ENCODE measurements around the gene CLC.
"Not testable (repeated sequence)": the region's sequence is repeated elsewhere in the genome, so short reads cannot be mapped to it uniquely, and the experiment has no call there.

Gene CLC

GRCh38 chr19:39708594-39708993 lies 29.2 kb downstream of the CLC start:
- Histone ChIP-seq H3K27me3 (ENCODE audit: control insufficient read depth in 5 of 5, insufficient read depth in 4 of 5, low read length in 5 of 5) (no peaks in the 10 kb centered on the region), H3K9me3 (ENCODE audit: control insufficient read depth in 5 of 5, low read length in 5 of 5) (no peaks in the 10 kb centered on the region), H3K36me3 (ENCODE audit: control insufficient read depth in 5 of 5, insufficient read depth in 5 of 5, low read length in 5 of 5) (no peaks in the 10 kb centered on the region), H3K4me3 (ENCODE audit: low read depth in 1 of 5, low read length in 5 of 5) (no peak overlapping the region), H3K27ac (ENCODE audit: low read depth, low read length) (no peak overlapping the region), H3K9ac (ENCODE audit: low read length in 5 of 5) (no peak overlapping the region), H3K4me1 (ENCODE audit: control insufficient read depth in 5 of 5, insufficient read depth in 5 of 5, low read length in 5 of 5) (no peaks in the 10 kb centered on the region)

- H3K4me1 ChIP-seq (ENCODE audit: control insufficient read depth in 5 of 5, insufficient read depth in 5 of 5, low read length in 5 of 5), result no peaks in the 10 kb centered on the region
- H3K36me3 ChIP-seq (ENCODE audit: control insufficient read depth in 5 of 5, insufficient read depth in 5 of 5, low read length in 5 of 5), result no peaks in the 10 kb centered on the region
- no peak overlapping the region for H3K27ac ChIP-seq (ENCODE audit: low read depth, low read length)
- H3K9ac ChIP-seq (ENCODE audit: low read length in 5 of 5), result no peak overlapping the region
- H3K4me3 ChIP-seq (ENCODE audit: low read depth in 1 of 5, low read length in 5 of 5), result no peak overlapping the region
- no peaks in the 10 kb centered on the region for H3K9me3 ChIP-seq (ENCODE audit: control insufficient read depth in 5 of 5, low read length in 5 of 5)
- H3K27me3 ChIP-seq (ENCODE audit: control insufficient read depth in 5 of 5, insufficient read depth in 4 of 5, low read length in 5 of 5), result no peaks in the 10 kb centered on the region
These were observed 32.1 kb downstream of the CLC start for GRCh38 chr19:39705578-39706188.

GRCh38 chr19:39704181-39705044 lies 33.4 kb downstream of the CLC start, which contains the start of gene LGALS14:
LGALS14 (plus strand) TSS chr19:39704481; CDS start chr19:39704529, 48 bp downstream.
- H3K9me3 ChIP-seq (ENCODE audit: control insufficient read depth in 5 of 5, low read length in 5 of 5), result no peaks in the 10 kb centered on the region
- no peak within 1 kb of the TSS for H3K9ac ChIP-seq (ENCODE audit: low read length in 5 of 5)
- no peaks in the 10 kb centered on the region for H3K4me1 ChIP-seq (ENCODE audit: control insufficient read depth in 5 of 5, insufficient read depth in 5 of 5, low read length in 5 of 5)
- no peaks in the 10 kb centered on the region for H3K36me3 ChIP-seq (ENCODE audit: control insufficient read depth in 5 of 5, insufficient read depth in 5 of 5, low read length in 5 of 5)
- H3K27me3 ChIP-seq (ENCODE audit: control insufficient read depth in 5 of 5, insufficient read depth in 4 of 5, low read length in 5 of 5), result no peaks in the 10 kb centered on the region
- H3K27ac ChIP-seq (ENCODE audit: low read depth, low read length), result no peak within 1 kb of the TSS
- H3K4me3 ChIP-seq (ENCODE audit: low read depth in 1 of 5, low read length in 5 of 5), result no peak within 1 kb of the TSS

- no peaks in the 10 kb centered on the region for H3K36me3 ChIP-seq (ENCODE audit: control insufficient read depth in 5 of 5, insufficient read depth in 5 of 5, low read length in 5 of 5)
- H3K4me1 ChIP-seq (ENCODE audit: control insufficient read depth in 5 of 5, insufficient read depth in 5 of 5, low read length in 5 of 5), result no peaks in the 10 kb centered on the region
- H3K27me3 ChIP-seq (ENCODE audit: control insufficient read depth in 5 of 5, insufficient read depth in 4 of 5, low read length in 5 of 5), result peaks cover 0 to 2% (median 2%) of the 10 kb centered on the region in 5 donors
- no peak overlapping the region for H3K9ac ChIP-seq (ENCODE audit: low read length in 5 of 5)
- no peaks in the 10 kb centered on the region for H3K9me3 ChIP-seq (ENCODE audit: control insufficient read depth in 5 of 5, low read length in 5 of 5)
- H3K27ac ChIP-seq (ENCODE audit: low read depth, low read length), result no peak overlapping the region
- H3K4me3 ChIP-seq (ENCODE audit: low read depth in 1 of 5, low read length in 5 of 5), result no peak overlapping the region
These were observed 36.5 kb downstream of the CLC start for GRCh38 chr19:39701291-39701690.

- Histone ChIP-seq H3K4me1 (ENCODE audit: control insufficient read depth in 5 of 5, insufficient read depth in 5 of 5, low read length in 5 of 5) (no peaks in the 10 kb centered on the region), H3K27ac (ENCODE audit: low read depth, low read length) (no peak overlapping the region), H3K36me3 (ENCODE audit: control insufficient read depth in 5 of 5, insufficient read depth in 5 of 5, low read length in 5 of 5) (no peaks in the 10 kb centered on the region), H3K27me3 (ENCODE audit: control insufficient read depth in 5 of 5, insufficient read depth in 4 of 5, low read length in 5 of 5) (peaks cover 0 to 2% (median 2%) of the 10 kb centered on the region in 5 donors), H3K4me3 (ENCODE audit: low read depth in 1 of 5, low read length in 5 of 5) (no peak overlapping the region), H3K9me3 (ENCODE audit: control insufficient read depth in 5 of 5, low read length in 5 of 5) (no peaks in the 10 kb centered on the region), H3K9ac (ENCODE audit: low read length in 5 of 5) (no peak overlapping the region)
These were observed 39.3 kb downstream of the CLC start for GRCh38 chr19:39698535-39698934.

GRCh38 chr19:39696387-39696786 lies 41.4 kb downstream of the CLC start:
- Histone ChIP-seq H3K4me3 (ENCODE audit: low read depth in 1 of 5, low read length in 5 of 5) (no peak overlapping the region), H3K36me3 (ENCODE audit: control insufficient read depth in 5 of 5, insufficient read depth in 5 of 5, low read length in 5 of 5) (no peaks in the 10 kb centered on the region), H3K27me3 (ENCODE audit: control insufficient read depth in 5 of 5, insufficient read depth in 4 of 5, low read length in 5 of 5) (peaks cover 0 to 2% (median 2%) of the 10 kb centered on the region in 5 donors), H3K9ac (ENCODE audit: low read length in 5 of 5) (no peak overlapping the region), H3K9me3 (ENCODE audit: control insufficient read depth in 5 of 5, low read length in 5 of 5) (no peaks in the 10 kb centered on the region), H3K4me1 (ENCODE audit: control insufficient read depth in 5 of 5, insufficient read depth in 5 of 5, low read length in 5 of 5) (no peaks in the 10 kb centered on the region), H3K27ac (ENCODE audit: low read depth, low read length) (no peak overlapping the region)

GRCh38 chr19:39695759-39696158 lies 42.1 kb downstream of the CLC start:
- H3K4me3 ChIP-seq (ENCODE audit: low read depth in 1 of 5, low read length in 5 of 5), result no peak overlapping the region

GRCh38 chr19:39692822-39693221 lies 45.0 kb downstream of the CLC start:
- Histone ChIP-seq H3K27ac (ENCODE audit: low read depth, low read length) (no peak overlapping the region), H3K9me3 (ENCODE audit: control insufficient read depth in 5 of 5, low read length in 5 of 5) (peaks cover 2 to 10% (median 5%) of the 10 kb centered on the region in 5 donors), H3K4me1 (ENCODE audit: control insufficient read depth in 5 of 5, insufficient read depth in 5 of 5, low read length in 5 of 5) (no peaks in the 10 kb centered on the region), H3K27me3 (ENCODE audit: control insufficient read depth in 5 of 5, insufficient read depth in 4 of 5, low read length in 5 of 5) (peaks cover 0 to 2% (median 2%) of the 10 kb centered on the region in 5 donors), H3K4me3 (ENCODE audit: low read depth in 1 of 5, low read length in 5 of 5) (no peak overlapping the region), H3K36me3 (ENCODE audit: control insufficient read depth in 5 of 5, insufficient read depth in 5 of 5, low read length in 5 of 5) (no peaks in the 10 kb centered on the region), H3K9ac (ENCODE audit: low read length in 5 of 5) (no peak overlapping the region)

More at GRCh38 chr19:39695759-39696158, 42.1 kb downstream of the CLC start:
- no peaks in the 10 kb centered on the region for H3K9me3 ChIP-seq (ENCODE audit: control insufficient read depth in 5 of 5, low read length in 5 of 5)
- peaks cover 0 to 2% (median 2%) of the 10 kb centered on the region in 5 donors for H3K27me3 ChIP-seq (ENCODE audit: control insufficient read depth in 5 of 5, insufficient read depth in 4 of 5, low read length in 5 of 5)
- H3K9ac ChIP-seq (ENCODE audit: low read length in 5 of 5), result no peak overlapping the region
- no peaks in the 10 kb centered on the region for H3K36me3 ChIP-seq (ENCODE audit: control insufficient read depth in 5 of 5, insufficient read depth in 5 of 5, low read length in 5 of 5)
- no peaks in the 10 kb centered on the region for H3K4me1 ChIP-seq (ENCODE audit: control insufficient read depth in 5 of 5, insufficient read depth in 5 of 5, low read length in 5 of 5)
- no peak overlapping the region for H3K27ac ChIP-seq (ENCODE audit: low read depth, low read length)

- Histone ChIP-seq H3K27ac (ENCODE audit: low read depth, low read length) (no peak overlapping the region), H3K9ac (ENCODE audit: low read length in 5 of 5) (no peak overlapping the region), H3K27me3 (ENCODE audit: control insufficient read depth in 5 of 5, insufficient read depth in 4 of 5, low read length in 5 of 5) (no peaks in the 10 kb centered on the region), H3K36me3 (ENCODE audit: control insufficient read depth in 5 of 5, insufficient read depth in 5 of 5, low read length in 5 of 5) (no peaks in the 10 kb centered on the region), H3K4me3 (ENCODE audit: low read depth in 1 of 5, low read length in 5 of 5) (no peak overlapping the region), H3K4me1 (ENCODE audit: control insufficient read depth in 5 of 5, insufficient read depth in 5 of 5, low read length in 5 of 5) (no peaks in the 10 kb centered on the region), H3K9me3 (ENCODE audit: control insufficient read depth in 5 of 5, low read length in 5 of 5) (peaks cover 2 to 10% (median 5%) of the 10 kb centered on the region in 5 donors)
These were observed 45.7 kb downstream of the CLC start for GRCh38 chr19:39692166-39692565.

- H3K9me3 ChIP-seq (ENCODE audit: control insufficient read depth in 5 of 5, low read length in 5 of 5); H3K4me3 ChIP-seq (ENCODE audit: low read depth in 1 of 5, low read length in 5 of 5); H3K36me3 ChIP-seq (ENCODE audit: control insufficient read depth in 5 of 5, insufficient read depth in 5 of 5, low read length in 5 of 5); H3K4me1 ChIP-seq (ENCODE audit: control insufficient read depth in 5 of 5, insufficient read depth in 5 of 5, low read length in 5 of 5); H3K9ac ChIP-seq (ENCODE audit: low read length in 5 of 5); H3K27me3 ChIP-seq (ENCODE audit: control insufficient read depth in 5 of 5, insufficient read depth in 4 of 5, low read length in 5 of 5); H3K27ac ChIP-seq (ENCODE audit: low read depth, low read length): not testable (repeated sequence)
These were observed 49.2 kb downstream of the CLC start for GRCh38 chr19:39688637-39689036.

All from subcutaneous abdominal adipose tissue (tissue), 5 donors.